Liver (tissue), 9 donors: Measurements from ENCODE around the gene MSI2. TPM values are rescaled to one million over a fixed set of nuclear protein-coding genes. Genes with fewer than 3 reads are reported as not detected.

ENCODE experiments used
- DNase-seq: peaks from one replicate; pipeline ENCODE4 v3.0.0-alpha.2; 2017; ENCODE audit warnings: low spot score
- H3K27ac ChIP-seq, 2 donors: one replicate each; pipeline ENCODE4 v1.7.0; 2013; ENCODE audit warnings: inconsistent platforms in 2 of 2, low read length in 2 of 2, control low read depth in 1 of 2, low read depth in 1 of 2, mild to moderate bottlenecking in 1 of 2
- H3K27me3 ChIP-seq, 4 donors: one replicate each; pipeline versions ENCODE4 v1.6.1 to v1.7.0; 2013; ENCODE audit warnings: low read length in 3 of 4, inconsistent platforms in 1 of 4, mild to moderate bottlenecking in 1 of 4, moderate library complexity in 1 of 4; ENCODE audit not compliant: control insufficient read depth in 4 of 4, insufficient read depth in 4 of 4
- H3K36me3 ChIP-seq, 4 donors: one replicate each; pipeline versions ENCODE4 v1.6.1 to v1.7.0; 2013; ENCODE audit warnings: low read length in 3 of 4, mild to moderate bottlenecking in 3 of 4, low read depth in 1 of 4, moderate library complexity in 1 of 4; ENCODE audit not compliant: control insufficient read depth in 4 of 4, insufficient read depth in 3 of 4
- H3K4me1 ChIP-seq, 4 donors: one replicate each; pipeline versions ENCODE4 v1.6.1 to v1.7.0; 2013; ENCODE audit warnings: low read length in 3 of 4, mild to moderate bottlenecking in 3 of 4, moderate library complexity in 1 of 4; ENCODE audit not compliant: control insufficient read depth in 4 of 4, insufficient read depth in 4 of 4
- H3K4me3 ChIP-seq, 3 donors: one replicate each; pipeline versions ENCODE4 v1.6.1 to v1.7.0; 2013; ENCODE audit warnings: low read length in 3 of 3, control low read depth in 1 of 3, low read depth in 1 of 3, mild to moderate bottlenecking in 1 of 3
- H3K9ac ChIP-seq, 2 donors: one replicate each; pipeline ENCODE4 v1.7.0; 2013; ENCODE audit warnings: low read length in 2 of 2, mild to moderate bottlenecking in 2 of 2, moderate library complexity in 2 of 2, control low read depth in 1 of 2, low read depth in 1 of 2
- H3K9me3 ChIP-seq, 4 donors: one replicate each; pipeline versions ENCODE4 v1.6.1 to v1.7.0; 2013; ENCODE audit warnings: low read length in 3 of 4; ENCODE audit not compliant: control insufficient read depth in 4 of 4
- ATF3 ChIP-seq: IDR thresholded peaks from 2 replicates; pipeline ENCODE4 v1.6.1; 2016; ENCODE audit warnings: antibody characterized with exemption
- EGR1 ChIP-seq, 2 donors: IDR thresholded peaks; 2 replicates each; pipeline ENCODE4 v1.6.1; 2016 to 2018; ENCODE audit warnings: antibody characterized with exemption in 2 of 2, low read depth in 2 of 2
- FOXA1 ChIP-seq: IDR thresholded peaks from 2 replicates; pipeline ENCODE4 v1.6.1; 2016; ENCODE audit warnings: antibody characterized with exemption
- FOXA2 ChIP-seq: IDR thresholded peaks from 2 replicates; pipeline ENCODE4 v1.6.1; 2016; ENCODE audit warnings: antibody characterized with exemption
- GABPA ChIP-seq, 2 donors: IDR thresholded peaks in 1 of 2; conservative IDR thresholded peaks in 1 of 2; 2 replicates each; pipeline ENCODE4 v1.6.1; 2016; ENCODE audit warnings: antibody characterized with exemption in 2 of 2, mild to moderate bottlenecking in 1 of 2, moderate library complexity in 1 of 2
- HNF4A ChIP-seq, 2 donors: conservative IDR thresholded peaks; 2 replicates each; pipeline ENCODE4 v1.6.1; 2016; ENCODE audit warnings: antibody characterized with exemption in 2 of 2, mild to moderate bottlenecking in 2 of 2
- HNF4G ChIP-seq: IDR thresholded peaks from 2 replicates; pipeline ENCODE4 v1.6.1; 2016; ENCODE audit warnings: antibody characterized with exemption
- MAX ChIP-seq: IDR thresholded peaks from 2 replicates; pipeline ENCODE4 v1.6.1; 2016; ENCODE audit warnings: antibody characterized with exemption
- NR2F2 ChIP-seq: IDR thresholded peaks from 2 replicates; pipeline ENCODE4 v1.6.1; 2016; ENCODE audit warnings: antibody characterized with exemption
- RAD21 ChIP-seq, 2 donors: IDR thresholded peaks; 2 replicates each; pipeline ENCODE4 v1.6.1; 2016; ENCODE audit warnings: antibody characterized with exemption in 2 of 2, mild to moderate bottlenecking in 2 of 2
- REST ChIP-seq: IDR thresholded peaks from 2 replicates; pipeline ENCODE4 v1.6.1; 2016; ENCODE audit warnings: antibody characterized with exemption, mild to moderate bottlenecking
- RXRA ChIP-seq, 2 donors: IDR thresholded peaks; 2 replicates each; pipeline ENCODE4 v1.6.1; 2017 to 2018; ENCODE audit warnings: antibody characterized with exemption in 2 of 2, mild to moderate bottlenecking in 1 of 2
- SP1 ChIP-seq: IDR thresholded peaks from 2 replicates; pipeline ENCODE4 v1.6.1; 2018; ENCODE audit warnings: antibody characterized with exemption, mild to moderate bottlenecking
- TAF1 ChIP-seq: conservative IDR thresholded peaks from 2 replicates; pipeline ENCODE4 v1.6.1; 2016; ENCODE audit warnings: antibody characterized with exemption, mild to moderate bottlenecking
- YY1 ChIP-seq: IDR thresholded peaks from 2 replicates; pipeline ENCODE4 v1.6.1; 2016; ENCODE audit warnings: antibody characterized with exemption, mild to moderate bottlenecking
- WGBS: extraction: QIAGEN DNeasy Blood & Tissue Kit; methylation state at CpG from one replicate; pipeline ENCODE4 v1.1.7; 2013; 5-methylcytosine and 5-hydroxymethylcytosine counted together
- polyA plus RNA-seq, 2 donors: library from polyadenylated mRNA; stranded (reverse) in 1 of 2; unstranded in 1 of 2; fragments of 200-250 nt in 1 of 2; fragments of >200 nt in 1 of 2; fragmentation: Nextera tagmentation in 1 of 2; extraction: Ambion mirVana in 1 of 2; gene quantifications; one replicate each; pipeline versions ENCODE4 v1.2.1 to v1.2.3, GENCODE V29; 2013 to 2015
- total RNA-seq, 2 donors: library from RNA; depleted of rRNA; stranded (reverse); fragments of >200 nt; gene quantifications; one replicate each; pipeline ENCODE4 v1.2.3, GENCODE V29; 2014
- TF ChIP-seq, protein P1 (sequence below): IDR thresholded peaks from 2 replicates; pipeline ENCODE4 v1.6.1; 2016; ENCODE audit warnings: antibody characterized with exemption
- donor health status: healthy.
- donor health status: healthy.
- donor health status: healthy.
- donor health status: healthy.
- donor health status: healthy.

The MSI2 gene
- total and polyA plus RNA-seq, 4 donors: 5.7 to 15.6 (median 9.2) TPM

- H3K9me3 ChIP-seq: no peaks in the 10 kb centered on the region
- no peak overlapping the region for H3K9ac ChIP-seq
- TF ChIP-seq HNF4A (conservative IDR thresholded peaks at IDR 0.05) (no peak), MAX (no peak)
- H3K4me3 ChIP-seq: no peak overlapping the region
- peaks cover 0 to 8% (median 3%) of the 10 kb centered on the region in 4 donors for H3K4me1 ChIP-seq
- DNase-seq: no peak
- H3K27me3 ChIP-seq: no peaks in the 10 kb centered on the region
- H3K36me3 ChIP-seq: no peaks in the 10 kb centered on the region
- no peak overlapping the region for H3K27ac ChIP-seq
- WGBS: 89% methylated on average over 5 of the region's 5 CpGs
These were observed 322.4 kb downstream of the MSI2 start for GRCh38 chr17:57578608-57579225.

- TF ChIP-seq FOXA2 (no peak), FOXA1 (no peak), TAF1 (no peak), NR2F2 (no peak), ATF3 (no peak), MAX (no peak), SP1 (no peak), RXRA (IDR thresholded peaks at IDR 0.05) (no peak), EGR1 (IDR thresholded peaks at IDR 0.05; ENCODE audit: low read depth in 2 of 2) (no peak), HNF4G (no peak), YY1 (no peak), HNF4A (conservative IDR thresholded peaks at IDR 0.05) (no peak), REST (no peak), GABPA (IDR thresholded peaks at IDR 0.05 in 1 of 2, conservative IDR thresholded peaks at IDR 0.05 in 1 of 2) (no peak), RAD21 (IDR thresholded peaks at IDR 0.05) (no peak)
- TF ChIP-seq, protein P1, sequence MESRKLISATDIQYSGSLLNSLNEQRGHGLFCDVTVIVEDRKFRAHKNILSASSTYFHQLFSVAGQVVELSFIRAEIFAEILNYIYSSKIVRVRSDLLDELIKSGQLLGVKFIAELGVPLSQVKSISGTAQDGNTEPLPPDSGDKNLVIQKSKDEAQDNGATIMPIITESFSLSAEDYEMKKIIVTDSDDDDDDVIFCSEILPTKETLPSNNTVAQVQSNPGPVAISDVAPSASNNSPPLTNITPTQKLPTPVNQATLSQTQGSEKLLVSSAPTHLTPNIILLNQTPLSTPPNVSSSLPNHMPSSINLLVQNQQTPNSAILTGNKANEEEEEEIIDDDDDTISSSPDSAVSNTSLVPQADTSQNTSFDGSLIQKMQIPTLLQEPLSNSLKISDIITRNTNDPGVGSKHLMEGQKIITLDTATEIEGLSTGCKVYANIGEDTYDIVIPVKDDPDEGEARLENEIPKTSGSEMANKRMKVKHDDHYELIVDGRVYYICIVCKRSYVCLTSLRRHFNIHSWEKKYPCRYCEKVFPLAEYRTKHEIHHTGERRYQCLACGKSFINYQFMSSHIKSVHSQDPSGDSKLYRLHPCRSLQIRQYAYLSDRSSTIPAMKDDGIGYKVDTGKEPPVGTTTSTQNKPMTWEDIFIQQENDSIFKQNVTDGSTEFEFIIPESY: no peak
- no peak for DNase-seq
- Histone ChIP-seq H3K4me3 (no peak overlapping the region), H3K36me3 (no peaks in the 10 kb centered on the region), H3K27me3 (no peaks in the 10 kb centered on the region), H3K9ac (no peak overlapping the region), H3K4me1 (peaks cover 0 to 8% (median 3%) of the 10 kb centered on the region in 4 donors), H3K27ac (no peak overlapping the region), H3K9me3 (no peaks in the 10 kb centered on the region)
- 97% methylated on average over 11 of the region's 11 CpGs for WGBS
These were observed 322.9 kb downstream of the MSI2 start for GRCh38 chr17:57579245-57579644.
